Bronchial epithelial cell (primary cell): ENCODE measurements around the gene MED22. TPM values are rescaled to one million over a fixed set of nuclear protein-coding genes. Genes with fewer than 3 reads are reported as not detected.

Experiments
- DNase-seq: peaks from one replicate; pipeline ENCODE4 v3.0.0-alpha.2; 2010; ENCODE audit warnings: low read depth
- FAIRE-seq: peaks from 2 replicates; lab custom pipeline; 2011; peaks lifted over from hg19 to GRCh38; lab: Jason Lieb, UNC
- H3K27me3 ChIP-seq: 2 replicates; pipeline ENCODE4 v1.5.1; 2011; ENCODE audit warnings: low read length; ENCODE audit not compliant: control insufficient read depth, insufficient read depth
- H3K36me3 ChIP-seq: 2 replicates; pipeline ENCODE4 v1.5.1; 2011; ENCODE audit warnings: low read length; ENCODE audit not compliant: control insufficient read depth, insufficient read depth
- H3K4me3 ChIP-seq: 2 replicates; pipeline ENCODE4 v1.5.1; 2011; ENCODE audit warnings: mild to moderate bottlenecking, low read depth, low read length, control low read depth
- total RNA-seq: library from RNA; depleted of rRNA; stranded (reverse); fragments of >200 nt; gene quantifications from 2 replicates; pipeline ENCODE4 v1.2.1, GENCODE V29; 2014
- TF ChIP-seq, protein P1 (sequence below): IDR thresholded peaks from 2 replicates; pipeline ENCODE4 v1.5.1; 2011; ENCODE audit warnings: mild to moderate bottlenecking, moderate library complexity, low read length, control low read depth, inconsistent platforms; ENCODE audit not compliant: insufficient read depth, severe bottlenecking

Gene MED22
- total RNA-seq, 1 donor from 2014 or later: 21.3 TPM

DNA sequence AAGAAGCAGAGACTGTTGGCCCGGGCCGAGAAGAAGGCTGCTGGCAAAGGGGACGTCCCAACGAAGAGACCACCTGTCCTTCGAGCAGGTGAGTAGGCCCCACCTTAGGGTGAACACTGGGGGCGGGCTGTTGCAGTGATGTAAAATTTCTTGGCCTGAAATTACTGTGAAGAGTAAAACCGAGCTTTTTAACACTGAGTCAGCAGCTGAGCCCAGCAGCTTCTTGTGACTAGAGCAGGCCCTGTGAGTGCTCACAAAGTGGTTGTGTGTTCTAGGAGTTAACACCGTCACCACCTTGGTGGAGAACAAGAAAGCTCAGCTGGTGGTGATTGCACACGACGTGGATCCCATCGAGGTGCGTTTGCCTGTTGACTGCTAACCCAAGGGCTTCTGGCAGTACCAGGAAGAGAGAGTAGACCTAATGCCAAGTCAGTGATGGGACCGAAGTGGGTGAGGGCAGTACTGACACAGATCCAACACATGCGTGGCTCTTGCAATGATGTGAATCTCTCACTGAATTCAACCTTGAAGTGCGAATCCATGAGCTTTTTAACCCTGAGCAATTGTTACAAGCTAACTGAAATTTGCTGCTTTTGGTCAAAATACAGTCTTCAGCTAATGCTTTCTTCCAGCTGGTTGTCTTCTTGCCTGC lies 2.2 kb upstream of the MED22 start:
- DNase-seq (no peak), FAIRE-seq (no peak)
- no peak overlapping the region for H3K4me3 ChIP-seq
- peaks cover 27% of the 10 kb centered on the region for H3K36me3 ChIP-seq
- H3K27me3 ChIP-seq: no peaks in the 10 kb centered on the region
- TF ChIP-seq, protein P1, sequence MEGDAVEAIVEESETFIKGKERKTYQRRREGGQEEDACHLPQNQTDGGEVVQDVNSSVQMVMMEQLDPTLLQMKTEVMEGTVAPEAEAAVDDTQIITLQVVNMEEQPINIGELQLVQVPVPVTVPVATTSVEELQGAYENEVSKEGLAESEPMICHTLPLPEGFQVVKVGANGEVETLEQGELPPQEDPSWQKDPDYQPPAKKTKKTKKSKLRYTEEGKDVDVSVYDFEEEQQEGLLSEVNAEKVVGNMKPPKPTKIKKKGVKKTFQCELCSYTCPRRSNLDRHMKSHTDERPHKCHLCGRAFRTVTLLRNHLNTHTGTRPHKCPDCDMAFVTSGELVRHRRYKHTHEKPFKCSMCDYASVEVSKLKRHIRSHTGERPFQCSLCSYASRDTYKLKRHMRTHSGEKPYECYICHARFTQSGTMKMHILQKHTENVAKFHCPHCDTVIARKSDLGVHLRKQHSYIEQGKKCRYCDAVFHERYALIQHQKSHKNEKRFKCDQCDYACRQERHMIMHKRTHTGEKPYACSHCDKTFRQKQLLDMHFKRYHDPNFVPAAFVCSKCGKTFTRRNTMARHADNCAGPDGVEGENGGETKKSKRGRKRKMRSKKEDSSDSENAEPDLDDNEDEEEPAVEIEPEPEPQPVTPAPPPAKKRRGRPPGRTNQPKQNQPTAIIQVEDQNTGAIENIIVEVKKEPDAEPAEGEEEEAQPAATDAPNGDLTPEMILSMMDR: no peak

DNA sequence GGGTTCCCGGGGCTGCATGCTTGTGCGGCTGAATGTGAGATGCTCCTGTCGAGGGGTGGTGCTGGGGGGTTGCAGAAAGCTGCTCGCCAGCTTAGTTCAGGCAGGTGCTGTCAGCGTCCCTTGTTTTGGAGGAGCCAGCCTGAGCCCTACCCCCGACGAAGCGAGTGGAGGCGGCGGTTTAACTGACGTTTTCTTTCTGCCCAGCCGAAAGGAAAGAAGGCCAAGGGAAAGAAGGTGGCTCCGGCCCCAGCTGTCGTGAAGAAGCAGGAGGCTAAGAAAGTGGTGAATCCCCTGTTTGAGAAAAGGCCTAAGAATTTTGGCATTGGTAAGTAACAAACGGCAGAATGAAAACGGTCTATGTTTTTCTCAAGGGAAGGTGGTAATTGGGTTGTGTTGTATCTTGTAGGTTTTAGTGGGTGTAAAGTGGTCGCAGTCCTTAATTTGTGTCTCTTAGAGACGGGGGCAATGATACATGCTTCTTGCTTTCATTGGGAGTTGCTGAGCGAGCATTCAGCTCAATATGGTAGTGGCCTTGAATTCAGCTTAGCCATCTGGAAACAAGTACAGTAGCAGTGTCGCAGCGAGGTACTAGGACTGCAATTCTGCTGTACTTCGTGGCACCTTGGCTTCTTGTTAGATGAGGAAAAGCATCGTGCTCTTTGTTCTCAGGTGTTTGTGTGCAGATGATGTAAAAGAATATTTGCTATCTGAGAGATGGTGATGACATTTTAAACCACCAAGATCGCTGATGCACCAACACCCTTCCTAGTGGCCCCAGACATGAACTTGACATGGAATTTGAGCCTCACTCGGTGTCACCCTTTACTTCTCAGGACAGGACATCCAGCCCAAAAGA lies 1.0 kb upstream of the MED22 start:
- DNase-seq (no peak), FAIRE-seq (no peak)
- Histone ChIP-seq H3K4me3 (peak overlapping the region; percentile 62), H3K36me3 (peaks cover 35% of the 10 kb centered on the region), H3K27me3 (no peaks in the 10 kb centered on the region)
- TF ChIP-seq, protein P1: no peak

GRCh38 chr9:133347515-133347984 lies 381 bp downstream of the MED22 start:
- Histone ChIP-seq H3K27me3 (no peaks in the 10 kb centered on the region), H3K36me3 (peaks cover 45% of the 10 kb centered on the region), H3K4me3 (peak overlapping the region; percentile 62)
- TF ChIP-seq, protein P1: peak; percentile 13
- FAIRE-seq (no peak), DNase-seq (no peak)

DNA sequence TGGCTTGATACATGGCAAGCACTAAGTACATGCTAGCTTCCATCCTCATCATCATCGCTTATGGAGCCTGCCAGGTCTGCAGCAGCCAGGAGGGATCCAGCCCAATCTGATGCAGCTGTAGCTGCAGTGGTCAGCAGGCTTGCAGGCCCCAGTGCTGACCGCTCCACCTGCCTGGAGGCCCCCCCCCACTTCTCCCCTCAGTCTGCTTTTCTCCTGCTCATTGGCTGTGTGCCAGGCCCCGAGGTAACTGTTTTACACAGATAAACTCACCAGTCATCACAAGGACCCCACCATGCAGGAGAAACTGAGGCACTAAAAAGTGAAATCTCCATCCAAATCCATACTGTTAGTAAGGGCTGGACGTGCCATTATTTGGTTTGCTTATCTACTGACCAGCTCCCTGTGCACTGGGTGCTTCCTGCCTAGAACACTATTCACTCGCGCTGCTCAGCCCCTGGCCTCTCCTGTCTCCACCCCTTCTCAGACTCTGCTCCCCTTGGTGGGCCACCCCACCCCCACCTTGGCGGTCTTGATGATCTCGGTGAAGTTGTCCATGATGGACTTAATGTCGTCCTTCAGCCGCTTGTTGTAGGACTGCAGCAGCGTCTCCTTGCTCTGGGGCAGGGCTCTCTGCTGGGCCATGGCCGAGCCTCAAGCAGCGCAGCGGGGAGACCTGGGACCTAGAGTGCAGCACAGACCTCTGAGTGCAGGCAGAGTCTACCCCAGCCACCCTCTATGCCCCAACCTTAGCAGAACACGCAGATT lies 1.7 kb downstream of the MED22 start:
- FAIRE-seq: no peak
- no peaks in the 10 kb centered on the region for H3K27me3 ChIP-seq
- H3K4me3 ChIP-seq: no peak overlapping the region
- TF ChIP-seq, protein P1: no peak
- peaks cover 45% of the 10 kb centered on the region for H3K36me3 ChIP-seq
- no peak for DNase-seq

GRCh38 chr9:133345596-133345995 lies 2.3 kb downstream of the MED22 start:
- Histone ChIP-seq H3K4me3 (no peak overlapping the region), H3K36me3 (peaks cover 47% of the 10 kb centered on the region), H3K27me3 (no peaks in the 10 kb centered on the region)
- TF ChIP-seq, protein P1: no peak
- no peak for DNase-seq
- FAIRE-seq: no peak
